GM19438 (cell line): ENCODE data around the gene MUS81.
A peak's percentile ranks its signal among the peaks of the same experiment; 100 is the strongest.
"Not testable (repeated sequence)": the region's sequence is repeated elsewhere in the genome, so short reads cannot be mapped to it uniquely, and the experiment has no call there.

ENCODE experiments used
- ATAC-seq: cut with Tn5 transposase; IDR thresholded peaks from one replicate; pipeline ENCODE4 v1.9.1; 2021; ENCODE audit warnings: low read depth; ENCODE audit not compliant: unreplicated experiment

MUS81 gene

DNA sequence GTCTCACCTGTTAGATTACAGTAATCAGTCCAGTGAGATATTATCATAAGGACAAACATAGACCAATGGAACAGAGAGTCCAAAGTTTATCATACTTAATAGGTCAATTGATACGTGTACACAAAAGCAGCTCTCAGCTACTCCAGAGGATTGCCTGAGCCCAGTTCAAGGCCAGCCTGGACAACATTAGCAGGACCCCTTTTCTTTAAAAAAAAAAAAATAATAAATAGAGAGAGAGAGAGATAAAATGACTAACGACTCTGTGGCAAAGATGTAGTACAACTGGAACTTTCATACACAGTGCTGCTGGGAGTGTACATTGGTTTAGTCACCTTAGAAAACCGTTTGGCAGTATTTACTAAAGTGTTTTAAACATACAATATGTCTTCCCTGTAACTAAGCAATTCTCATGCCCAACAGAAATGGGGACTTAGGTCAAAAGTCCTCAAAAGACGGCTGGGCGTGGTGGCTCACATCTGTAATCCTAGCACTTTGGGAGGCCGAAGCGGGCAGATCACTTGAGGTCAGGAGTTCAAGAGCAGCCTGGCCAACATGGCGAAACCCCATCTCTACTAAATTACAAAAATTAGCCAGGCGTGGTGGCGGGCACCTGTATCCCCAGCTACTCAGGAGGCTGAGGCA is 15.9 kb upstream of the MUS81 start:
- no peak for ATAC-seq

DNA sequence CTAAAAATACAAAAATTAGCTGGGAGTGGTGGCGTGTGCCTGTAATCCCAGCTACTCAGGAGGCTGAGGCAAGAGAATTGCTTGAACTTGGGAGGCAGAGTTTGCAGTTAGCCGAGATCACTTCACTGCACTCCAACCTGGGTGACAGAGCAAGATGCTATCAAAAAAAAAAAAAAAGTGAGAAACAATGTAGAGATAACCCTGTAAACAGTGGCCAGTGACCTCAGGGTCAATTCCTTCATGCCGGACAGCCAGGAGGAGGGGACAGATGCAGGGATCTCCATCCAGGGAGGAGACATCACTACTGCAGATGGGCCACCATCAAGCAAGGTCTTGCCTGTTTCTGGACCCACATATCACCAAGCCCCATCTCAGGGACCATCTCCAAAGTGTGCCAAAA is 12.5 kb upstream of the MUS81 start:
- no peak for ATAC-seq

DNA sequence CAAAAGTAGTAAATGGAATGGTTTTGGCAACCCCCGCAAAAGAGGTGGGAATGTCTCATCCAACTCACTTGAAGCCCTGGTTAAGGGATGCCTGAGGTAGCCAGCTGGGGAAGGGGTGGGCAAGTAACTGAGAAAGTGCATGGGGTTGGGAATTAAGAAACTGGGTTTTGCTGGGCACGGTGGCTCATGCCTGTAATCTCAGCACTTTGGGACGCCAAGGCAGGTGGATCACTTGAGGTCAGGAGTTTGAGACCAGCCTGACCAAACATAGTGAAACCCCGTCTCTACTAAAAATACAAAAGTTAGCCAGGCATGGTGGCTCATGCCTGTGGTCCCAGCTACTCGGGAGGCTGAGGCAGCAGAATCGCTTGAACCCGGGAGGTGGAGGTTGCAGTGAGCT is 11.5 kb upstream of the MUS81 start:
- ATAC-seq = not testable (repeated sequence)

DNA sequence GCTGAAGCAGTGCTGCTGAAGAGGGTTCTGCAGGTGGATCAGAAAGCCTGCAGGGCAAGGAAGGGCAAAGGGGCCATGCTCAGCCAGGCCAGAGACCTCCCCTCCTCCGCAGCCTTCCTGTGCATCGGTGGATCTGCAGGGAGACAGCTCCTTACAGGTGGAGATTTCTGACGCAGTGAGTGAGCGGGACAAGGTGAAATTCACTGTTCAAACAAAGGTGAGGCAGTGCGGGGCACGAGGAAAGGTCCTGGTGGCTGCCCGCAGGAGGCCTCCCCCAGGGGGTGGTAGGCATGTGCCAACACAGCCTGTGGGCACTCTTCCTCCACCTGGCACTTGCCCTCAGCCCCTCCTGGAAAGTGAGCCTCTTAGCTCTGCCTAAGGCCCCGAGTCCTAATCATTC is 10.9 kb upstream of the MUS81 start:
- no peak for ATAC-seq

DNA sequence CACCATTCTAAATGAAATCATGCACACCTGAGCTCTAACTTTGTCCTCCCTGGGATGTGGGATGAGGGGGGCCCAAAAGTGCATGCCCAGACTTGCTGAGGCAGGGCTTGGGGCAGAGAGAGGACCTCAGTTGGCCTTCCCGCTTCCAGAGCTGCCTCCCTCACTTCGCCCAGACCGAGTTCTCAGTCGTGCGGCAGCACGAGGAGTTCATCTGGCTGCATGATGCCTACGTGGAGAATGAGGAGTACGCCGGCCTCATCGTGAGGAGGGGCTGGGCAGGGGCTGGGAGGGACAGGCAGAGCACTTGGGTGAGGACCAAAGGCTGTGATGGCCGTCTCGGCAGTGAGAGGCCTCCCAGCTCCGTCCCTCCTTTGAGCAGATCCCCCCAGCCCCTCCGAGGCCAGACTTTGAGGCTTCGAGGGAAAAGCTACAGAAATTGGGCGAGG is 10.4 kb upstream of the MUS81 start:
- no peak for ATAC-seq

DNA sequence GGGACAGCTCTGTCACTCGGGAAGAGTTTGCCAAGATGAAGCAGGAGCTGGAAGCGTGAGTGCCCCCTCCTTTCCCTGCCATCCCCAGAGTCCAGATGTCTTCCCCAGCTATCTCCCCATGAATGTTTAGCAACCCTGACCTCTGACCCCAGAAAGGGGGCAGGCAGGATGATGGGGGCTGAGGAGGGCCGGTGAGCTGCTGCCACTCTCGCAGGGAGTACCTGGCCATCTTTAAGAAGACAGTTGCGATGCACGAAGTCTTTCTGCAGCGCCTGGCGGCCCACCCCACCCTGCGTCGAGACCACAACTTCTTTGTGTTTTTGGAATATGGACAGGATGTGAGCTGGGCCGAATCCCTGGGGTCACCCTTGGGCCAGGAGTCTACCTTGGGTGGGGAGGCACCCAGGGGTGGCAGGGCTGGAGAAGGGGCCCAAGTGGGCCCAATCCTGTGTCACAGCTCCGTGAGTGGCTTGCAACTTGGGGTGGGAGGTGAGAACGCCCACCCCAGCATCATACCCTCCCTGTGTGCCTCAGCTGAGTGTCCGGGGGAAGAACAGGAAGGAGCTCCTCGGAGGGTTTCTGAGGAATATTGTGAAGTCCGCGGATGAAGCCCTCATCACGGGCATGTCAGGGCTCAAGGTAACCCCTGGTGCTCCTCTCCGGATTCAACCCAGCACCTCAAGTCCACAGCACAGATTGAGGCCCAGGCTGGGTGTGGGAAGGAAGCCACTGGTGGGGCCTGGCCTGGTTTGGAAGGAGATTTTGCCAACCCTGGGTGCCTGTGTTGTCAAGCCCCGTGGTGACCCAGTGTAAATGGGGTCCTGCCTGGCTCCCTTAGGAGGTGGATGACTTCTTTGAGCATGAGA is 9.8 kb upstream of the MUS81 start:
- no peak for ATAC-seq

DNA sequence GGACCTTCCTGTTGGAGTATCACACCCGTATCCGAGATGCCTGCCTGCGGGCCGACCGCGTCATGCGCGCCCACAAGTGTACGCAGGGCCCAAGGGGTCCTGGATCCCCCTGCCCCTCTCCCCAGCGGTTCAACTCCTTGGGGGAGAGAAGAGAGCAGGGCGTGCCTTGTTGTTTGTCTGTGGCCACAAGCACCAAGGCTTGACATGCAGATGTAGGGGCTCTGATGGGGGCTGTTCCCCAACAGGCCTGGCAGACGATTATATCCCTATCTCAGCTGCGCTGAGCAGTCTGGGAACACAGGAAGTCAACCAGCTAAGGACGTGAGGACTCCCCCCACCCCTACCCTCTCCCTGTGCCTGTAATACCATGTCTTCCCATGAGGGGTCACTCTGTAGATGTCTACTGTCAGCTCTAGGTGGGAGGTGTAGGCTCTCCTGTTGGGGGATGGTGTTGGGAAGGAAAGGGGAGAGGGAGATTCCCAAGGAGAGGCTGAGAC is 9.1 kb upstream of the MUS81 start:
- no peak for ATAC-seq

DNA sequence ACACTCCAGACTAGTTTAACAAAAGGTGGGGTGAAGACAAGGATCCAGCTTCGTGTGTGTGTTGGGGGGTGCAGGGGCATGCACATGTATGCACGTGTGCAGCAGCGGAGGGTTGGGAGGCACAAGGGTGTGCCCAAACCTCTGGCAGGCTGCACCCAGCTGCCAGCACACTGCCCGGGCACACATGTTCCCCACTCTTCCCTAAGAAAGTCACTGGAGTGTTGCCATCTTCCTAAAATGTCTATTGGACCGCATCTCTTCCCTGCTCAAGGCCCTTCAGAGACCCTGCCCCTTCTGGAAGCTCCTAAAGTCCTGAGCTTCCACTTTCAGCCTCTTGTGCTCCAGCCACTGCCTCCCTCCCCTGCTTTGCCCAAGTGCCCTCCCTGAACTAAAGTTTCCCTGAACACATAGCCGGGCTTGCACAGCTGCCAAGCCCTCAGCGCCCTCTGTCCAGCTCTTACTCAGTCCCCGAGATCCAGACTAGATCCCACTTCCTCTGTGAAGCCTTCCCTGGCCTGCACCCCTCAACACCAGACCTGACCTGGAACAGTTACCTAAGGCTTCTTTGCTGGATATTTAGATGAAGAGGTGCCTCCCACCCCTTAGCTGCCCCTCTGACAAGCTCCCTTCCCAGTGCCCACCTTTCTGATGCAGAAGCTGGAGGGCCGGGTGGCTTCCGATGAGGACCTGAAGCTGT is 8.3 kb upstream of the MUS81 start:
- no peak for ATAC-seq

DNA sequence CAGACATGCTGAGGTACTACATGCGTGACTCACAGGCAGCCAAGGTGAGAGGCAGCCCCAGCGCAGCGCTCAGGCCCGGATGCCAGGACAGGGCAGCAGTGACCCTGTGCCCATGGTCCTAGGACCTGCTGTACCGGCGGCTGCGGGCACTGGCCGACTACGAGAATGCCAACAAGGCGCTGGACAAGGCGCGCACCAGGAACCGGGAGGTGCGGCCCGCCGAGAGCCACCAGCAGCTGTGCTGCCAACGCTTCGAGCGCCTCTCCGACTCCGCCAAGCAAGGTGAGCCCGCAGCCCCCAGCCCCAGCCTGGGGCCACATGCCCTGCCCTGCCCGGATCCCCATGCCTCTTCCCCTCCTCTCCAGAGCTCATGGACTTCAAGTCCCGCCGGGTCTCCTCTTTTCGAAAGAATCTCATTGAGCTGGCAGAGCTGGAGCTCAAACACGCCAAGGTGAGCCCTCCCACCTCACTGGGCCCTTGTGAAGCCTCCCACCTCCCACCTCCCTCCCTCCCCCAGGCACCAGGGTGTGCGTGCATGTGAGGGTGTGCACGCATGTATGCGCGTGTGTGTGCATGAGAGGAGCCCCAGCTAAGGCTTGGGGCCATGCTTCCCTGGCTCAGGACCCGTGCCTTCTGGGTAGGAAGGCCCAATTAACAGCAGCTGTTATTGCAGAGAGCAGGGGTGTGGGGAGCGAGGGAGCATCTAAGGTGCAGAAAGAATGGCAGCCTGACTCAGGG is 7.6 kb upstream of the MUS81 start:
- ATAC-seq = no peak

DNA sequence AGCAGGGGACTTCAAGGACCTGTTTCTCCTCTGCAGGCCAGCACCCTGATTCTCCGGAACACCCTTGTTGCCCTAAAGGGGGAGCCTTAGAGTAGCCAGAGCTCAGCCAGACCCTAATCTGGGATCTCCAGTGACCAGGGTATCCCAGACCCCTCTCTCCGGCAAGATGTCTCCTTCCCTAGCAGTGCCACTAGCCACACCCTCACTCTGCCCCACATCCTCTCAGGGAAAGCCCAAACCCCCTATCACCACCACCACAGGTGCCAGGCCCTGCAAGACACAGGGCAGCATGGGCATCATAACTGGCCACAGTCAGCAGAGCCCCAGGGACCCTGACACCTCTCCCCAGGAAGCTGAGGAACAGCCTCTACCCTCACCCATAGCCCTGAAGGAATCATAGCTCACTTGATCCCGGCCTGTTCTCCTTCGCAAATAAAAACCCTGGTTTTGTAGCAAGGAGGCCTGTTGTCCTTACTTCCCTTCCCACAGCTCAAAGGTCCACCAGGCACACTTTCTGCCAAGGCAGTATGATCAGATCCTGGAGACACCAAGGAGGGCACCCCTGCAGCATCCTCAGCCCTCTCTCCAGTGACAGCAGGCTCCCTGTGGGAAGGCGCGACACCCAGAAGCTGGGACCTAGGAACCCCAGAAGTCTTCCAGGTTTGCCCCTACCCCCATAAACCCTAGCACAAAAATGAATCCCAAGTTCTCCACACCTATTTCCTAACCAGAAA is 6.8 kb upstream of the MUS81 start:
- no peak for ATAC-seq

DNA sequence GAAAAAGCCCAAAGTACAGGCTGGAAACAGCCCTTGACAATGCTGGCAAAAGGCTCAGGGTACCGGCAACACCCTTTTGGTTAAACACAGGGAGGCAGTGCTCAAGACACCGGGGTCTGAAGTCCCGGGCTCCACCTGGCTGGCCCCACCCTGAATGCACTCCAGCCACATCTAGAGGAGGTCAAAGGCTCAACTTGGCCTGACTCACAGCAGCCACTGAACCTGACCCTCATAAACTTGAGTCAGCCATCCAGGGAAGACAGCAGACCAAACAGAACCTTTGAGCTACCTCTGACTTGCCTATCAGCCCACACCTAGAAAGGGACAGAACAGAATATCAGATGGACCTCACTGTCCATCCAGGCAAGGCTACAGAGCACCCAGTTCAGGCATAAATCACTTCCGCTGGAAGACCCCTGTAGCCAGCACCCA is 6.1 kb upstream of the MUS81 start:
- ATAC-seq = no peak

DNA sequence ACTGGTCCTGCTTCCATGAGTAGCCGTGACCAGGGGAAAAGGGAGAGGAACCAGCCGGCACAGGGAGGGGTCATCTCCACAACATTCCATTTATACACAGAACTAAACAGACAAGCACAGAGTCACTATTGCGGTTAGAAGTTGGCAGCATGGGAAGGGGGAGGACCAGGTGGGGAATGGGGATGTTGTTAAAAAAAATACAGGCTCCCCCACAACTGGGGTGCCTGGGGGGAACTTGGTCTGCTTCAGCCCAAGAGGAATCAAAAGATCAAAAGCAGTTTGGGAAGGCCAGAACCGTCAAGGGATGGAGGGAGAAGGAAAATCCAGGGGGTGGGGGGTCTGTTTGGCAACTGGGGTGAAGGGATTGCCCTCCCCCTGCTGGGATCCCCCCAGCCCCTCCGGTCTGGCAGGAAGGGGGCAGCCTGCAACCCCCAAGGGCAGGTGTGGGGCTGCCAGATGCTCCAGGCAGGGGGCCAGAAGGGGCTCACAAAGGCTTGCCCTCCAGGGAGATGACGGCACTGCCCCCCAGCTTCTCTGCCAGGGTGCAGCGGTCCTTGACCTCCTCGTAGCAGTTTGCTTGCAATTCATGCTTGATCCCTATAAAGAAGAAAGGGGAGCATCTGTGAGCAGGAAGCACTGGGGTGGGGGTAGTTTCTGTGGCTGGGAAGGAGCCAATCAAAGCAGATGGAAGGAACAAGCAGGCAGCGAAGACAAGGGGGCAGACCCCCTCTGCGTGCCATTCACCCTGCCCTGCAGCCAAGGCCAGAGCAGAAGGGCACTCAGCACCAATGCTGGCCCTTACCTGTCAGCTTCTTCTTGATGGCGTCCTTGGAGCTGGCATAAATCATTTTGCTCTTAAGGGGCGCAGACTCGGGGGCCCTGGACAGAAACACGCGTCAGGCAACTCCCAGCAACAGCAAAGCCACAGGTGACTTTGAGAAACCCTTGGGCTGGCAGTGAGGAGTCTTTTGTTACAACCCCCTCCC is 5.1 kb upstream of the MUS81 start:
- ATAC-seq = no peak

DNA sequence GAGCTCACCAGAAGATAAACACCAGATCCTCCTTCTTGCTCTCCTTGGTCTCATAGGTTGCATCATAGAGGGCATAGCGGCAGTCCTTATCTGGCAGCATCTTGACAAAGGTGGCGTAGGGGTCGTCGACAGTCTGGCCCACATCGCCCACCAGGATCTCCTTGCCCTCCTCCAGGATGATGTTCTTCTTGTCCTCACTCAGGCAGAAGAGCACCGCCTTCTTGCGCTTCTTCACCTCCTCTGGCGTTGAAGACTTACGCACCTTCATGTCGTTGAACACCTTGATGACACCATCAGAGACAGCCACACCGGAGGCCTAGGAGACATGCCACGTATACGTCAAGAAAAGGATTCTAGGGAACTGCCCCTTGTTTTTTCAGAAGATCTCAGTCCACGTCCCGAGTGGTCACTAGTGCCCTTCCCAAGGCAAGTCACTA is 4.3 kb upstream of the MUS81 start:
- no peak for ATAC-seq

DNA sequence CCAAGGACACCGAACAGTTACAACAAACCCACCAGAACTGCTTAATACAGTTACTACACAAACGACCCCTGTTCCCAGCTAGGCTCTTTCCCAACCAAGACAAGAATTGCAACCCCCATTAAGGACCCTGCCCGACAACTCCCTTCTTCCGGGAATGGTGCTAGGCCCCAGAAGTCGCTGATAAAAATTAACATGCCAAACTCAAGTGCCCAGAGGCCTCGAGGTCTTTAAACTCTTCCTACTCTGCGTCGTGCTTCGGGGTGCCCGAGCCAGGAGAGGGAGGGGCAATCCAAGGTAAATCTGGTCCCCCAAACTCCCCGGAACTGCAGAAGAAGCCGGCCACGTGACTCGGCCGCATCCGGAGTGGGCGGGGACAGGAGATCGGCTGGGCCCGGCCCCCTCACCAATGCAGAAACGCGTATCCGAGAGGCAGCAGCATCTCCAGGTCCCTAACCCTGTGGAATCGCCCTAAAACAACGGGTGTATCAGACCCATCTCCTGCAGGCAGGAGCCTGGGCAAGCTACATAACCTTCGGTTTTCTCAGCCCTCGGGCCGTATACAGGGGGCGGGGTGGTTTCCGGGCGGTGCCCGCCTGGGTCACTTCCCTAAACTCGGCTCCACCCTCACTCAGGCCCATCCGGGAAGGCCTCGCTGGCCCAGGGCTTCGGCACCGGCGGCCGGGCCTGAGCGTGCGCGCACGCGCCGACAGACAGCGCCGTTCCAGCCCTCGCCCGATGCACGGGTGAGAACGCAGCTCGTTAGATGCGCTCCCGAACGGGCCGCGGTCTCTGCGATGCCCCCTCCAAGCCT is 3.3 kb upstream of the MUS81 start:
- ATAC-seq = no peak

DNA sequence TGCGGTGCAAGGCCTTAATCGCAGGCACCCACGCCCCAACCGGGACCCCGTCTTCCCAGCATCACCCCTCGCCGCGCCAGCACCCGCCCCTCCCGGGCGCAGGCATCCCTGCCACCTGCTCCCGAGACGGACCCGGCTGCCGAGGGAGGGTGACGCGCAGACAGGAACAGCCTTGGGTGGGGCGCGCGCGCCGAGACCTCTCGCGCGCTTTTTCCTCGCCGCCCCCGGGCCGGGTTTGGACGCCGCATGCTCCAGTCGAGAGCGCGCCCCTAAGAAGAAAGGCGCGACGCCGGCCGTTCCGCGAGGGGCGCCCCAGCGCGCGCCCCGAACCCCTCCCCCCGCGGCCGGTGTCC is 2.8 kb upstream of the MUS81 start:
- ATAC-seq = no peak

DNA sequence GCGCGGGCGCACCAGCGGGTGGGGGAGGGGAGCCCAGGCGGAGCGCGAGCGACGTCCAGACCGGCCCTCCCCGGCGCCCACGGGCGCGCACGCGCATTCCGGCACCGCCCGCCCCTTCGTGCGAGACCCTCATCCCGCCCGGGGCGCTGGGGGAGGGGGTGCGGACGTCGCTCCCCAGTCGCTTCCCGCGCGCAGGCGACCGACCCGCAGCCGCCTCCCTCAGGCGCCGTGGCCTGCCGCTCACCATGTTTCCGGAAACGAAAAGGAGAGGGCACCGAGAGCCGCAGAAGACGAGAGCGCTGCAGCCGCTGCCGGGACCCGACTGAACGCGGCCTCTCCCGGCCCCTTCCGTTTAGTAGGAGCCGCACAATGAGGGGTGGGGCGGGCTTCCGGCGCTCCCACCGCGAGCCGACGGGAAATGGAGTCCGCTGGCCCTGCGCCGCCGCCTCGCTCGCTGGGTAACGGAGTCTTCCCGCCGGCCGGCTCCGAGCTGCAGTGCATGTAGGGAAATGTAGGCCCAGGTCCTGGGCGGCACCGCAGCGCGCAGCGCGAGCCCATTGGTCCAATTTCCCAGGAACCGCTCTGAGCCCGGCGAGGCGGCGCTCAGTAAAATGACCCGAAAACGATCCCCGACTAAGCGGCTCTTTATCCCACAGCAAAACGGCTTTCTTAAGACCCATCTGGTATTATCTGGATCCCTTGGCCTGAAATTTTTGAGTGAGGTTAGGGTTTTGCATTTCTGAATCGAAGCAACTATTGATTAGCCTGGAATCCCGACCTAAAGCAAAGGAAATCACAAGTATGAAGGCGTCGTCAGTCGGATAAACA is 2.2 kb upstream of the MUS81 start, which contains the start of gene CFL1:
CFL1 (minus strand) TSS at position 328 of the 828 bp plus-strand sequence; CDS start at position 247, 81 bp downstream.
- peak; percentile 35 for ATAC-seq

DNA sequence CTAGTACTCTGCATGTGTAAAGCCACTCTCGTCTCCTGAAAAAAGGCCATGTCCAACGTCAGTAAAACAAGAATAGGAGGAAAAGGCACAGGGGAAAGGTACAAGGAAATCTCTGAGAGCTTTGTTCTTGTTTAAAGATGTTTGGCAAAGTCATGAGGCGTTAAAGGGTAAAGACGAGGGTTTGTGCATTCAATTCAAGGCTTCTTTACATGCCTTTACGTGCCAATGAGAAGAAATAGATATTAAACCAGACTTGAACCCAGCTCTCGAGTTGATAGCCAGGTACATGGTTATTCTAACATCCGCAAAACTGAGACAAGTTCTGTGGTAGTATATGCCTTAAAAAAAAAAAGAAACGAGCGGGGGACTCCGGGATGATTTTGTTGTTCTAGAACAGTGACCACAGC is 1.5 kb upstream of the MUS81 start:
- ATAC-seq = no peak
